Measurements from ENCODE around the gene ILF3.

GRCh38 chr19:10624585-10624984 lies 29.6 kb upstream of the ILF3 start:
- TF ChIP-seq CTCF (IDR thresholded peaks at IDR 0.05 in 2 of 3, conservative IDR thresholded peaks at IDR 0.05 in 1 of 3; ENCODE audit: borderline replicate concordance in 1 of 3, insufficient read depth in 1 of 3, low read depth in 2 of 3, low read length in 2 of 3) (no peak), POLR2A (IDR thresholded peaks at IDR 0.05; ENCODE audit: borderline replicate concordance, extremely low read depth, insufficient read depth, insufficient read length) (no peak), EGR1 (IDR thresholded peaks at IDR 0.05; ENCODE audit: low read depth) (no peak), MAX (IDR thresholded peaks at IDR 0.05) (no peak), POLR2AphosphoS5 (IDR thresholded peaks at IDR 0.05; ENCODE audit: low read depth, low read length) (no peak), EZH2 (IDR thresholded peaks at IDR 0.05) (no peak), ATF3 (IDR thresholded peaks at IDR 0.05) (no peak), REST (IDR thresholded peaks at IDR 0.05; ENCODE audit: low read depth) (no peak), SP1 (IDR thresholded peaks at IDR 0.05; ENCODE audit: low read depth) (no peak), SRF (IDR thresholded peaks at IDR 0.05; ENCODE audit: low read depth) (no peak), EZH2phosphoT487 (IDR thresholded peaks at IDR 0.05; ENCODE audit: borderline replicate concordance) (no peak), FOSL1 (IDR thresholded peaks at IDR 0.05; ENCODE audit: low read depth) (no peak), ZBTB33 (IDR thresholded peaks at IDR 0.05; ENCODE audit: extremely low read depth, insufficient replicate concordance, low read length) (no peak), RAD21 (IDR thresholded peaks at IDR 0.05; ENCODE audit: low read depth) (no peak)
